Endothelial cell of umbilical vein (primary cell): ENCODE data around the gene CHST15. TPM values are rescaled to one million over a fixed set of nuclear protein-coding genes. Genes with fewer than 3 reads are reported as not detected.

Experiments used
- BruUV-seq: library from RNA; stranded (reverse); fragments of 400-500 nt; replicated peaks from 2 replicates; lab custom pipeline; 2021; lab: Mats Ljungman, UMichigan
- CTCF ChIA-PET: fragments of 300-600, 350-600 bp; sonication (Branson Sonifier 250); formaldehyde crosslinking; loops from one replicate; lab custom pipeline; 2021; ENCODE audit warnings: antibody characterized with exemption, inconsistent platforms; lab: Charles Lee
- POLR2A ChIA-PET: fragments of 300-600, 350-600 bp; sonication (Branson Sonifier 250); formaldehyde crosslinking; loops from one replicate; lab custom pipeline; 2021; ENCODE audit warnings: antibody characterized with exemption, inconsistent platforms; lab: Charles Lee
- DNase-seq: peaks from one replicate; pipeline ENCODE4 v3.0.0-alpha.2; 2011; ENCODE audit warnings: low read depth, low spot score
- FAIRE-seq: peaks from 2 replicates; lab custom pipeline; 2011; peaks lifted over from hg19 to GRCh38; lab: Jason Lieb, UNC
- H2AFZ ChIP-seq: 2 replicates; pipeline ENCODE4 v1.6.0; 2012; ENCODE audit warnings: low read depth, low read length, control low read depth, inconsistent platforms
- H3K27ac ChIP-seq: 2 replicates; pipeline ENCODE4 v1.5.1; 2011; ENCODE audit warnings: low read depth, mild to moderate bottlenecking, control low read depth, low read length, moderate library complexity; ENCODE audit not compliant: insufficient read depth
- H3K27me3 ChIP-seq, 2 experiments: 2 replicates each; pipeline versions ENCODE4 v1.6.0 to v1.6.1; 2011; ENCODE audit warnings: low read length in 2 of 2, mixed read lengths in 1 of 2; ENCODE audit not compliant: control insufficient read depth in 2 of 2, insufficient read depth in 2 of 2
- H3K36me3 ChIP-seq, 2 experiments: 2 replicates in 1 of 2; 3 replicates in 1 of 2; pipeline ENCODE4 v1.5.1; 2011; ENCODE audit warnings: low read length in 2 of 2, mild to moderate bottlenecking in 1 of 2, moderate library complexity in 1 of 2; ENCODE audit not compliant: control insufficient read depth in 2 of 2, insufficient read depth in 2 of 2; ENCODE audit errors: extremely low read depth in 1 of 2
- H3K4me1 ChIP-seq: 3 replicates; pipeline ENCODE4 v1.5.1; 2011; ENCODE audit warnings: mild to moderate bottlenecking, low read length; ENCODE audit not compliant: control insufficient read depth, insufficient read depth; ENCODE audit errors: extremely low read depth
- H3K4me2 ChIP-seq: 2 replicates; pipeline ENCODE4 v1.6.1; 2011; ENCODE audit warnings: low read length, control low read depth, mixed read lengths; ENCODE audit not compliant: insufficient read depth
- H3K4me3 ChIP-seq, 3 experiments: fragments of 200-600 bp in 1 of 3; sonication (generic), shearing (Covaris generic) in 1 of 3; replicated peaks in 1 of 3; 2 replicates each; pipeline ENCODE4 v1.5.1; 2011 to 2016; ENCODE audit warnings: control low read depth in 3 of 3, low read length in 3 of 3, mild to moderate bottlenecking in 2 of 3, inconsistent platforms in 1 of 3, low read depth in 1 of 3, moderate library complexity in 1 of 3; ENCODE audit not compliant: insufficient read depth in 1 of 3
- H3K79me2 ChIP-seq: 2 replicates; pipeline ENCODE4 v1.6.0; 2012; ENCODE audit warnings: low read length, inconsistent platforms; ENCODE audit not compliant: control insufficient read depth, insufficient read depth
- H3K9ac ChIP-seq: replicated peaks from 2 replicates; pipeline ENCODE3; 2011; ENCODE audit warnings: low read length, control low read depth; ENCODE audit not compliant: insufficient read depth; ENCODE audit errors: extremely low read depth
- H3K9me1 ChIP-seq: replicated peaks from 3 replicates; pipeline ENCODE4 v1.6.0; 2011; ENCODE audit warnings: mild to moderate bottlenecking, low read length; ENCODE audit not compliant: control insufficient read depth, insufficient read depth; ENCODE audit errors: extremely low read depth
- H3K9me3 ChIP-seq: replicated peaks from 2 replicates; pipeline ENCODE4 v1.5.1; 2012; ENCODE audit warnings: low read length, inconsistent platforms; ENCODE audit not compliant: control insufficient read depth, insufficient read depth
- H4K20me1 ChIP-seq: replicated peaks from 2 replicates; pipeline ENCODE3; 2011; ENCODE audit warnings: mild to moderate bottlenecking, low read length; ENCODE audit not compliant: control insufficient read depth, insufficient read depth; ENCODE audit errors: extremely low read depth
- EZH2 ChIP-seq: IDR thresholded peaks from 2 replicates; pipeline ENCODE4 v1.6.1; 2012; ENCODE audit warnings: borderline replicate concordance, low read depth, mild to moderate bottlenecking, moderate library complexity, low read length, inconsistent platforms; ENCODE audit not compliant: severe bottlenecking
- FOS ChIP-seq: IDR thresholded peaks from 2 replicates; pipeline ENCODE4 v1.6.1; 2011; ENCODE audit warnings: mild to moderate bottlenecking, low read length, moderate library complexity, borderline replicate concordance; ENCODE audit not compliant: insufficient read depth
- GATA2 ChIP-seq: IDR thresholded peaks from 2 replicates; pipeline ENCODE4 v1.7.0; 2011; ENCODE audit warnings: low read depth, mild to moderate bottlenecking, moderate library complexity, mixed read lengths, low read length; ENCODE audit not compliant: insufficient read length, insufficient read depth
- JUN ChIP-seq: IDR thresholded peaks from 2 replicates; pipeline ENCODE4 v1.6.1; 2011; ENCODE audit warnings: borderline replicate concordance, low read depth; ENCODE audit not compliant: insufficient read length, insufficient read depth
- MYC ChIP-seq: IDR thresholded peaks from one replicate; pipeline ENCODE4 v1.6.1; 2011; ENCODE audit warnings: mild to moderate bottlenecking, low read depth, low read length
- POLR2A ChIP-seq: IDR thresholded peaks from 2 replicates; pipeline ENCODE4 v1.6.1; 2012; ENCODE audit warnings: low read depth, mild to moderate bottlenecking, control low read depth, low read length
- POLR2AphosphoS5 ChIP-seq: IDR thresholded peaks from 2 replicates; pipeline ENCODE4 v1.6.1; 2012; ENCODE audit warnings: low read depth, mild to moderate bottlenecking, control low read depth, low read length, moderate library complexity; ENCODE audit not compliant: insufficient read depth
- dilution Hi-C: fragments of 300-500 bp; cut with MboI; formaldehyde crosslinking; loops from one replicate; pipeline ENCODE4 v1.15.0; 2019; ENCODE audit warnings: low sequenced_read_pairs; ENCODE audit not compliant: extremely low pct_ligation_motif_present
- intact Hi-C: fragments of 100-400 bp; cut with micrococcal nuclease; formaldehyde crosslinking; loops from one replicate; pipeline ENCODE4 v1.10.0; 2022
- polyA plus RNA-seq, 4 experiments: library from polyadenylated mRNA; depleted of rRNA in 3 of 4; stranded (reverse) in 3 of 4; unstranded in 1 of 4; fragments of >200 nt; gene quantifications; 2 replicates each; pipeline versions ENCODE4 v1.2.1 to v1.2.3, GENCODE V29; 2011 to 2012; ENCODE audit warnings: missing spikeins in 1 of 4
- total RNA-seq: library from RNA; stranded (reverse); gene quantifications from 2 replicates; pipeline ENCODE4 v1.2.3, GENCODE V29; 2021
- TF ChIP-seq, protein P1 (sequence below), 2 donors: IDR thresholded peaks; 1 replicate in 1 of 2; 2 replicates in 1 of 2; pipeline ENCODE4 v1.5.1; 2011; ENCODE audit warnings: low read length in 2 of 2, mild to moderate bottlenecking in 2 of 2, moderate library complexity in 2 of 2, control low read depth in 1 of 2, inconsistent platforms in 1 of 2, low read depth in 1 of 2; ENCODE audit not compliant: insufficient read depth in 1 of 2; ENCODE audit errors: extremely low read depth in 1 of 2
- TF ChIP-seq, protein P2 (sequence below): IDR thresholded peaks from 2 replicates; pipeline ENCODE4 v1.6.1; 2011; ENCODE audit not compliant: insufficient read depth, insufficient read length

CHST15 gene
- total and polyA plus RNA-seq, 2 donors (not counting 3 experiments of a cell fraction or from before 2014, with no cell fraction given), result 23.1 to 29.2 TPM

DNA sequence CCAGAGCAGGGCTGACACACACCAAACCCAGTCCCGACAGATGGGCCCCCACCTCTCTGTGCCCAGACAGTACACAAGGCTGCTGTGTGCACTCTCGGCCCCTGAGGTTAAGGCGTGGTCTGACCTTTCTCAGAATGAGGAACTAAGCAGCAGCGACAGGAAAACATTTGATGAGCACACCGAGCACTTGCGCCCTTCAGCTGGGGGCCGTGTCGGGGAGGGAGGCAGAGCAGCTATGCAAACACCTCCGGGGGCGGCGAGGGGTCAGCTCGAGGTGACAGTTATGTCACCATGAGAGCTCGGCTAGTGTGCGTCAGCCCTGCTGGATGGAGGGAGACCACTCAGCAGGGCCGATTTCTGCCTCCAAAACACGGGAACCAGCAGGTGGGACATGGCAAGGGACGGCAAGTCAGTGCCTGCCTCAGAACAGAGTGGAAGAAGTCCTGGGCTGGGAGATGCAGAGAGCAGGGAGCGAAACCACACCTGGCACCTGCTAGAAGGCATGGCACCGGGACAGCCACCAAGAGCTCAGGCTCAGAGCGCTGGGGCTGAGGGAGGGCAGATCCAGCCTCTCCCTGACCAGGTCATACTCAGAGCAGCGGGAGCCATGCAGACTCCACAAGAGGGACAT, 57.4 kb downstream of the CHST15 start:
- DNase-seq (no peak), FAIRE-seq (no peak)
- ChIA-PET CTCF (interaction anchor here (1.4 kb wide), 1 partner anchor 353 kb away, joined by 3 read pairs; no protein-coding TSS in a partner anchor), POLR2A (no interaction called here)
- Histone ChIP-seq H3K9ac (no peak overlapping the region), H3K9me1 (no peaks in the 10 kb centered on the region), H3K4me1 (peaks cover 4% of the 10 kb centered on the region), H3K27me3 (no peaks in the 10 kb centered on the region), H4K20me1 (no peaks in the 10 kb centered on the region), H3K79me2 (no peaks in the 10 kb centered on the region), H2AFZ (no peak overlapping the region), H3K9me3 (no peaks in the 10 kb centered on the region), H3K36me3 (peaks cover 0 to 19% of the 10 kb centered on the region in 2 experiments), H3K4me3 (no peak overlapping the region), H3K27ac (no peak overlapping the region), H3K4me2 (no peak overlapping the region)
- TF ChIP-seq, protein P1, sequence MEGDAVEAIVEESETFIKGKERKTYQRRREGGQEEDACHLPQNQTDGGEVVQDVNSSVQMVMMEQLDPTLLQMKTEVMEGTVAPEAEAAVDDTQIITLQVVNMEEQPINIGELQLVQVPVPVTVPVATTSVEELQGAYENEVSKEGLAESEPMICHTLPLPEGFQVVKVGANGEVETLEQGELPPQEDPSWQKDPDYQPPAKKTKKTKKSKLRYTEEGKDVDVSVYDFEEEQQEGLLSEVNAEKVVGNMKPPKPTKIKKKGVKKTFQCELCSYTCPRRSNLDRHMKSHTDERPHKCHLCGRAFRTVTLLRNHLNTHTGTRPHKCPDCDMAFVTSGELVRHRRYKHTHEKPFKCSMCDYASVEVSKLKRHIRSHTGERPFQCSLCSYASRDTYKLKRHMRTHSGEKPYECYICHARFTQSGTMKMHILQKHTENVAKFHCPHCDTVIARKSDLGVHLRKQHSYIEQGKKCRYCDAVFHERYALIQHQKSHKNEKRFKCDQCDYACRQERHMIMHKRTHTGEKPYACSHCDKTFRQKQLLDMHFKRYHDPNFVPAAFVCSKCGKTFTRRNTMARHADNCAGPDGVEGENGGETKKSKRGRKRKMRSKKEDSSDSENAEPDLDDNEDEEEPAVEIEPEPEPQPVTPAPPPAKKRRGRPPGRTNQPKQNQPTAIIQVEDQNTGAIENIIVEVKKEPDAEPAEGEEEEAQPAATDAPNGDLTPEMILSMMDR (IDR thresholded peaks at IDR 0.05; ENCODE audit: extremely low read depth in 1 of 2, insufficient read depth in 1 of 2, low read depth in 1 of 2, low read length in 2 of 2), result no peak
- TF ChIP-seq GATA2, result no peak
- TF ChIP-seq EZH2, result no peak
- no peak for TF ChIP-seq POLR2A
- TF ChIP-seq MYC, result no peak
- TF ChIP-seq, protein P2, sequence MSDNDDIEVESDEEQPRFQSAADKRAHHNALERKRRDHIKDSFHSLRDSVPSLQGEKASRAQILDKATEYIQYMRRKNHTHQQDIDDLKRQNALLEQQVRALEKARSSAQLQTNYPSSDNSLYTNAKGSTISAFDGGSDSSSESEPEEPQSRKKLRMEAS, result no peak
- no peak for TF ChIP-seq JUN
- TF ChIP-seq FOS, result no peak
- no peak for TF ChIP-seq POLR2AphosphoS5
- no TSS peak for BruUV-seq
- intact Hi-C loops (no loop called here), dilution Hi-C loops (no loop called here)
